ENCODE data around the gene NFXL1. TPM values are rescaled to one million over a fixed set of nuclear protein-coding genes. Genes with fewer than 3 reads are reported as not detected.

NFXL1 gene
- total and polyA plus RNA-seq, 3 donors from 2014 or later, result 26.9 to 35.3 (median 27.5) TPM

DNA sequence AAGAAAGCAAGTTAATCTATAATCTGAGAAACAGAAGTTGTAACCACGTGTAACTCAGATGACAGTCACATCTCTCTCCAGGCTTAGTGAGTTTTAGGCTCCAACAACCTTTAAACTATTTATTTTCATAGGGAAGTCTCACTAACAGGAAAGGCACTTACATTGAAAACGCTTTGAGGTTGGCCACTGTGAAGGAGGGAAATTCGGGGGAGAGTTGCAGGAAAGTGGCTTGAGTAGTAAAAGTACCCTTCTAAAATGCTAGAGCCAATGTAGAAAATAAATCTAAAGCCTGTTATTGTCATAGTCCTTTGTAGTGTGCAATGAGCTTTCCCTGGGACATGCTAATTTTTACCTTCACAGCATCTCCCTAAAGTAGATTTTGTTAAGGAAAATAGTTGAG is 995 bp upstream of the NFXL1 start:
- Histone ChIP-seq H3K27ac (no peak overlapping the region), H3K4me3 (no peak overlapping the region), H3K36me3 (ENCODE audit: low read depth, missing control alignments) (no peaks in the 10 kb centered on the region), H3K9me3 (no peaks in the 10 kb centered on the region), H3K4me1 (peaks cover 6% of the 10 kb centered on the region), H3K27me3 (no peaks in the 10 kb centered on the region)
- WGBS, 2 donors, result 40 to 43% methylated on average over 3 of the region's 3 CpGs
- DNase-seq, result no peak
- no peak for TF ChIP-seq POLR2A (IDR thresholded peaks at IDR 0.05)
- TF ChIP-seq, protein P1, sequence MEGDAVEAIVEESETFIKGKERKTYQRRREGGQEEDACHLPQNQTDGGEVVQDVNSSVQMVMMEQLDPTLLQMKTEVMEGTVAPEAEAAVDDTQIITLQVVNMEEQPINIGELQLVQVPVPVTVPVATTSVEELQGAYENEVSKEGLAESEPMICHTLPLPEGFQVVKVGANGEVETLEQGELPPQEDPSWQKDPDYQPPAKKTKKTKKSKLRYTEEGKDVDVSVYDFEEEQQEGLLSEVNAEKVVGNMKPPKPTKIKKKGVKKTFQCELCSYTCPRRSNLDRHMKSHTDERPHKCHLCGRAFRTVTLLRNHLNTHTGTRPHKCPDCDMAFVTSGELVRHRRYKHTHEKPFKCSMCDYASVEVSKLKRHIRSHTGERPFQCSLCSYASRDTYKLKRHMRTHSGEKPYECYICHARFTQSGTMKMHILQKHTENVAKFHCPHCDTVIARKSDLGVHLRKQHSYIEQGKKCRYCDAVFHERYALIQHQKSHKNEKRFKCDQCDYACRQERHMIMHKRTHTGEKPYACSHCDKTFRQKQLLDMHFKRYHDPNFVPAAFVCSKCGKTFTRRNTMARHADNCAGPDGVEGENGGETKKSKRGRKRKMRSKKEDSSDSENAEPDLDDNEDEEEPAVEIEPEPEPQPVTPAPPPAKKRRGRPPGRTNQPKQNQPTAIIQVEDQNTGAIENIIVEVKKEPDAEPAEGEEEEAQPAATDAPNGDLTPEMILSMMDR (IDR thresholded peaks at IDR 0.05), result no peak
- intact Hi-C loops (cut with DNase I; ENCODE audit: low total_unique reads), result no loop called here

DNA sequence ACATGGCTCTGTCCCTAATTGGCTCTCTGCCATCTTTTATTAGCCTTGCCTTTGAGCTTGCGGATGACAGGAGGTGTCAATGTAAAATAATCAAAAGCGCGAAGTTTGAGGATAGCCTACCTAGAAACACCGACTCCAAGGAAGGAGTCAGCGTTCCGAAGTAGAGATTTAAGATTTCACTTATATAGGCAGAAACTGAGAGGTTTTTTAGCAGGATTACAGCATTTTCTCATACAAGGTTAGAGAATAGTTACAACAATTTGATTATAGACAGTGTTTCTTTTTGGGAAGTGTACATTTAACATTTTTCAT is 499 bp upstream of the NFXL1 start:
- no peak for TF ChIP-seq POLR2A (IDR thresholded peaks at IDR 0.05)
- TF ChIP-seq, protein P1 (IDR thresholded peaks at IDR 0.05), result no peak
- intact Hi-C loops (cut with DNase I; ENCODE audit: low total_unique reads), result no loop called here
- Histone ChIP-seq H3K27me3 (no peaks in the 10 kb centered on the region), H3K27ac (no peak overlapping the region), H3K36me3 (ENCODE audit: low read depth, missing control alignments) (no peaks in the 10 kb centered on the region), H3K4me1 (peaks cover 6% of the 10 kb centered on the region), H3K4me3 (peak overlapping the region; percentile 87 to 88), H3K9me3 (no peaks in the 10 kb centered on the region)
- DNase-seq, result no peak
- WGBS, 2 donors, result 0 to 1% methylated on average over 6 of the region's 6 CpGs

DNA sequence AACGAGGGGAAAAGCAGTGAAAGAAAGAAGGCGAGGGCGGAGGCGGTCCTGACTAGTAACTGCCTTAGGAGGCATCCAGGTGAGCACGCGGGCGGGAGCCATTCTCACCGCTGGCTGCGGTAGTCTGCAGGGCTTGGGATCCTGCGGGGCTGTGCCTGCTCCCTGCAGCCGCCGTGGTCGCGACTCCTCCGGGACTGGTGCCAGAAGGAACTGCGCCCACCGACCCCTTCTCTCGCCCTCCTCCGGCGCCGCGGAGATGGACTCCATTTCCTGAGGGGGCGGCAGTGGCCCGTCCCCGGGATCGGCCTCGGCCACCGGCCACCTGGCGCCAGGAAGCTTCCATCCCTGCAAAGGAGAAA is 543 bp downstream of the NFXL1 start:
- no peak for TF ChIP-seq POLR2A (IDR thresholded peaks at IDR 0.05)
- TF ChIP-seq, protein P1 (IDR thresholded peaks at IDR 0.05), result no peak
- WGBS, 2 donors, result 1% methylated on average over 17 to 21 of the region's 29 CpGs

DNA sequence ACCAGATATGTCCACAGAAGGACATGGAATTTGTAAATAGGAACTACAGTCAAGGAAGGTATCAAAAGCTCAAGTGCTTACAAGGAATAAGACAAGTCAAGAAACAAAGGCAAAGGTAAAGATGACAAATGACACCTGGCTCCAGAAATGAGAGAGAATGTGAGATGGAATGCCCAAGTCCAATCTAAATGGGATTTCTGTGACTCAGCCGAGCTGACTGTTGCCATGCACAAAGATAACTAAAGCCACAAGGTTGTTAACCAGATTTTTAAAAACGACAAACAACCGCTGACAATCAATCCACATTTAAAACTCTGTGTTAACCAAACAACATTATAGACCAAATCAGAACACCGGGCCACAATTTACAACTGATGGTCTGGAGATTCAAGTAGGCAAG is 1.1 kb downstream of the NFXL1 start:
- DNase-seq, result no peak
- intact Hi-C loops (cut with DNase I; ENCODE audit: low total_unique reads), result no loop called here
- 9 to 24% methylated on average over 4 of the region's 4 CpGs for WGBS, 2 donors

More for the DNA sequence above, 543 bp downstream of the NFXL1 start:
- Histone ChIP-seq H3K9me3 (no peaks in the 10 kb centered on the region), H3K27me3 (no peaks in the 10 kb centered on the region), H3K27ac (peak overlapping the region; percentile 59 to 66), H3K36me3 (ENCODE audit: low read depth, missing control alignments) (no peaks in the 10 kb centered on the region), H3K4me1 (peaks cover 6% of the 10 kb centered on the region), H3K4me3 (peak overlapping the region; percentile 87 to 88)
- peak; percentile 45 for DNase-seq
- intact Hi-C loops (cut with DNase I; ENCODE audit: low total_unique reads), result no loop called here

DNA sequence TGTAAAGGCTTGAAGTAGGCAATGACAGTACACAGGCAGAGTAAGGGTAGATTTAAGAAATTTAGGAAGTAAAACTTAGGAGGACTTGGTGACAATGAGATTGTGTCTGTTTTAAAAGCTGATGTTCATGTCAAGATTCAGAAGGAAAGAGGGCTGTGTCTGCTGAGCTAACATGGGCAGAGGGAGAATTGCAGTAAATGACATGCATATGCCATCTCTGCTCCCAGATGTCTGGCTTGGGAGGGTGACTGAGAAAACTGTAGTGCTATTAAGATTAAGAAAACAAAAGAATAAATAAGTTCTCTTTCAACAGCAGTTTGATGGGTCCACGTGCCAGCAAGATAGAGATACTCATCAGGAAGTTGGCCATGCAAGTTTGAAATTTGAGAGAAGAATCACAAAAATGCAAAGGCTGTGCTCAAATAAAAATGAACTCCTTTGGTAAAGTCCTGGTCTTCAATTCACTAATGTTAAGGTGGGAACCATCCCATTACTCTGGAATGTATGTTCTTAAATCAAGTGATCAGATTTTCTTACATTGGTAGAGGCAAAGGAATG is 7.2 kb downstream of the NFXL1 start:
- no peaks in the 10 kb centered on the region for H3K36me3 ChIP-seq (ENCODE audit: low read depth, missing control alignments)
- H3K4me1 ChIP-seq, result no peaks in the 10 kb centered on the region
- H3K27me3 ChIP-seq, result no peaks in the 10 kb centered on the region
- 0 to 53% methylated on average over 1 of the region's 1 CpG for WGBS, 2 donors
- TF ChIP-seq, protein P1 (IDR thresholded peaks at IDR 0.05), result no peak
- H3K27ac ChIP-seq, result no peak overlapping the region
- no peak overlapping the region for H3K4me3 ChIP-seq
- intact Hi-C loops (cut with DNase I; ENCODE audit: low total_unique reads), result no loop called here
- no peak for DNase-seq
- H3K9me3 ChIP-seq, result no peaks in the 10 kb centered on the region

More for the DNA sequence above, 1.1 kb downstream of the NFXL1 start:
- H3K4me1 ChIP-seq, result peaks cover 6% of the 10 kb centered on the region
- H3K27ac ChIP-seq, result no peak overlapping the region
- H3K4me3 ChIP-seq, result peak overlapping the region; percentile 87 to 88
- no peaks in the 10 kb centered on the region for H3K36me3 ChIP-seq (ENCODE audit: low read depth, missing control alignments)
- TF ChIP-seq, protein P1 (IDR thresholded peaks at IDR 0.05), result no peak
- no peak for TF ChIP-seq POLR2A (IDR thresholded peaks at IDR 0.05)
- no peaks in the 10 kb centered on the region for H3K9me3 ChIP-seq
- H3K27me3 ChIP-seq, result no peaks in the 10 kb centered on the region

Measured in testis (tissue), 3 donors.